ENCODE measurements around the gene CHFR. TPM values are rescaled to one million over a fixed set of nuclear protein-coding genes. Genes with fewer than 3 reads are reported as not detected.

CHFR gene
- total and polyA plus RNA-seq, 2 donors (not counting 3 experiments of a cell fraction or from before 2014, with no cell fraction given), result 45.4 to 66.5 TPM

GRCh38 chr12:132888852-132889251, 1.4 kb upstream of the CHFR start:
- TF ChIP-seq POLR2A (IDR thresholded peaks at IDR 0.05; ENCODE audit: low read depth, low read length) (no peak), EZH2 (IDR thresholded peaks at IDR 0.05; ENCODE audit: borderline replicate concordance, low read depth, low read length, severe bottlenecking) (no peak), FOS (IDR thresholded peaks at IDR 0.05; ENCODE audit: borderline replicate concordance, insufficient read depth, low read length) (no peak), JUN (IDR thresholded peaks at IDR 0.05; ENCODE audit: borderline replicate concordance, insufficient read depth, insufficient read length, low read depth) (no peak), GATA2 (IDR thresholded peaks at IDR 0.05; ENCODE audit: insufficient read depth, insufficient read length, low read depth, low read length) (no peak), MAX (IDR thresholded peaks at IDR 0.05; ENCODE audit: insufficient read depth, insufficient read length) (no peak), POLR2AphosphoS5 (IDR thresholded peaks at IDR 0.05; ENCODE audit: insufficient read depth, low read depth, low read length) (no peak), MYC (IDR thresholded peaks at IDR 0.05; ENCODE audit: low read depth, low read length) (no peak), CTCF (IDR thresholded peaks at IDR 0.05; ENCODE audit: extremely low read depth in 1 of 2, insufficient read depth in 1 of 2, low read depth in 1 of 2, low read length in 2 of 2) (no peak)
- Histone ChIP-seq H3K9me1 (replicated peaks; ENCODE audit: control insufficient read depth, extremely low read depth, insufficient read depth, low read length) (no peaks in the 10 kb centered on the region), H3K79me2 (ENCODE audit: control insufficient read depth, insufficient read depth, low read length) (peaks cover 13% of the 10 kb centered on the region), H3K36me3 (ENCODE audit: control insufficient read depth in 2 of 2, extremely low read depth in 1 of 2, insufficient read depth in 2 of 2, low read length in 2 of 2) (no peaks in the 10 kb centered on the region), H3K27me3 (ENCODE audit: control insufficient read depth in 2 of 2, insufficient read depth in 2 of 2, low read length in 2 of 2) (no peaks in the 10 kb centered on the region), H3K4me2 (ENCODE audit: insufficient read depth, low read length) (no peak overlapping the region), H3K27ac (ENCODE audit: insufficient read depth, low read depth, low read length) (no peak overlapping the region), H3K9ac (replicated peaks; ENCODE audit: extremely low read depth, insufficient read depth, low read length) (no peak overlapping the region), H2AFZ (ENCODE audit: low read depth, low read length) (no peak overlapping the region), H4K20me1 (replicated peaks; ENCODE audit: control insufficient read depth, extremely low read depth, insufficient read depth, low read length) (no peaks in the 10 kb centered on the region), H3K9me3 (replicated peaks; ENCODE audit: control insufficient read depth, insufficient read depth, low read length) (no peaks in the 10 kb centered on the region), H3K4me3 (replicated peaks in 1 of 3; ENCODE audit: insufficient read depth in 1 of 3, low read depth in 1 of 3, low read length in 3 of 3) (no peak overlapping the region), H3K4me1 (ENCODE audit: control insufficient read depth, extremely low read depth, insufficient read depth, low read length) (no peaks in the 10 kb centered on the region)
- ChIA-PET CTCF (interaction anchor here (1.2 kb wide), 1 partner anchor 11 kb away, joined by 3 read pairs; no protein-coding TSS in a partner anchor), POLR2A (no interaction called here)
- no peak for FAIRE-seq
- DNase-seq (ENCODE audit: low read depth, low spot score), result no peak
- dilution Hi-C loops (cut with MboI; ENCODE audit: extremely low pct_ligation_motif_present, low sequenced_read_pairs) (no loop called here), intact Hi-C loops (cut with micrococcal nuclease) (no loop called here)
- no TSS peak for BruUV-seq (replicated peaks)
